Inferior parietal cortex (tissue), 1 donor: Measurements from ENCODE around the gene UNC5A.

Source experiments
- DNase-seq: peaks from one replicate; pipeline ENCODE4 v3.0.0-alpha.2; 2016; ENCODE audit errors: extremely low spot score

The UNC5A gene

GRCh38 chr5:176878906-176879662 is 68.7 kb downstream of the UNC5A start:
- no peak for DNase-seq

DNA sequence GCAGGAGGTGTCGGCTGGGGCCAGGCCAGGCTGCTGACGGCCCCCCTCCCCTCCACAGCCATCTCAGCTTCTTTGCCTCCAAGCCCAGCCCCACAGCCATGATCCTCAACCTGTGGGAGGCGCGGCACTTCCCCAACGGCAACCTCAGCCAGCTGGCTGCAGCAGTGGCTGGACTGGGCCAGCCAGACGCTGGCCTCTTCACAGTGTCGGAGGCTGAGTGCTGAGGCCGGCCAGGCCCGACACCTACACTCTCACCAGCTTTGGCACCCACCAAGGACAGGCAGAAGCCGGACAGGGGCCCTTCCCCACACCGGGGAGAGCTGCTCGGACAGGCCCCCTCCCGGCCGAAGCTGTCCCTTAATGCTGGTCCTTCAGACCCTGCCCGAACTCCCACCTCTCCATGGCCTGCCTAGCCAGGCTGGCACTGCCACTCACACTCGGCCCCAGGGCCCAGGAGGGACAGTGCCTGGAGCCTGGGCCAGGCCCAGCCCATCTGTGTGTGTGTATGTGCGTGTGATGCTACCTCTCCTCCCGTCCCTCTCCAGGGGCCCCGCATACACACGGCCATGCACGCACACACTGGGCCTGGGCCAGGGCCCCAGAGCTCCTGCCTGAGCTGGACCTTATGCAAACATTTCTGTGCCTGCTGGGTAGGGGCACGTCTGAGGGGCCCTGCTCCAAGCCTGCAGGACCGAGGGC is 69.5 kb downstream of the UNC5A start:
- DNase-seq: no peak

- DNase-seq: no peak
Measured at GRCh38 chr5:176880366-176881020, 70.1 kb downstream of the UNC5A start.

DNA sequence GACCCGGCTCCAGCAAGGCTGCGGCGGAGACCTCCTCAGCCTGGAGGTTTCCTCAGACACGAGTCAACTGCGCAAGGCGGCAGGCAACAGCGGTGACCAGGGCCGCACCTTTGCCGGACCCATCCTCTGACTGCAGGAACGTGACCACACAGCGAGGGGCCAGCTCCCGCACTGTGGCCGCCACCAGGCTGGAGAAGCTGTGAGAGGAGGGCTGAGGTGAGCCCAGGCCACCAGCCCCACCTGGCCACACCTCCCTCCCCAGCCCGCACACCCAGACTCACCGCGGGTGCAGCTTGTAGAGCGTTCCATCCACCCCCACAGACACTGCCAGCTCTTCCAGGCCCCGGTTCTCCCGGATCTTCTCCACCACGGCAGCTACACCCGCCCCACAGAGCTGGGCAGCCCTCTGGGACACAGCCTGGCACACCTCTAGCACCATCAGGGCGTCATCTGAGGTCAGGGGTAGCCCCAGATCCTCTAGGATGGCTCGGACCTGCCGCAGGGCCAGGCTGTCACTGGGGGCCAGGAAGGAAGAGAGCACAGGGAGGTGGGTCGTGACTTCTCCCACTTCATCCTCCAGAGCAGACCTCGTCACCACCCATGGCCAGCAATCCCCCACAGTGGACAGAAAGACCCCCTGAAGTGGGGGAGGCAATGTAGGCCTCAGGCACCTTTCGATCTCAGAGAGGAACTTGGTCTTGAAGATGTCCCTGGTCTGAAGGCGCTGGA is 70.8 kb downstream of the UNC5A start:
- DNase-seq: no peak

GRCh38 chr5:176881816-176882566 is 71.6 kb downstream of the UNC5A start:
- DNase-seq: no peak

DNA sequence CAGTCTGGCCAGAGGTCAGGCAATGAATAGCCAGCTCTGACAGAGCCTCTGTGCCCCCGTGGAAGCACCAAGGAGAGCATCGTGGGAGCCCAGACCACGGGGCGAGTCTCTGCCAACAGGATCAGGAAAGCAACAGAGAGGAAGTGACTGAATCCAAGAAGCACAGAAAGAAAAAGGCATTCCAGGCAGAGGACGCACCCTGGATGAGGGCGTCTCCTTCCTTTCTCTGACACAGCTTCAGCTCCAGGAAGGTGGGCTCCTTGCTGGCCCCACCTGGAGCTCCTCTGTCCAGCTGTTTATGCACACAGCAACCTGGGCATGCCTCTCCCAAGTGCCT is 72.2 kb downstream of the UNC5A start:
- no peak for DNase-seq

GRCh38 chr5:176883700-176884570 is 73.6 kb downstream of the UNC5A start:
- no peak for DNase-seq

DNA sequence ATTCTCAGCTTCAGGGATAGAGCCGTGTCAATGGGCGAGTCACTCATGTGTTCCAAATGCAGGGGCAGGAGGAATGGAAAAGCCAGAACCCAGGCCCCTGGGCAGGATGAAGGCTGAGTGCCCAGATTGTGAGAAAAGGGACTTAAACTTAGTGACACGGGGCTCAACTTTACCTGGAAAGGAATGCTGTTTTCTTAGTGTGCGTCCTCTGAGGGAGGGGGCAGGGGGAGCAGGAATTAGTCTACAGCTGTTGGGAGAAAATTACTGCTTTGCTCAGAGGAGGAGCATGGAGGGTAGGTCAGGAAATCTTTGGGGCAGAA is 74.2 kb downstream of the UNC5A start:
- no peak for DNase-seq

DNA sequence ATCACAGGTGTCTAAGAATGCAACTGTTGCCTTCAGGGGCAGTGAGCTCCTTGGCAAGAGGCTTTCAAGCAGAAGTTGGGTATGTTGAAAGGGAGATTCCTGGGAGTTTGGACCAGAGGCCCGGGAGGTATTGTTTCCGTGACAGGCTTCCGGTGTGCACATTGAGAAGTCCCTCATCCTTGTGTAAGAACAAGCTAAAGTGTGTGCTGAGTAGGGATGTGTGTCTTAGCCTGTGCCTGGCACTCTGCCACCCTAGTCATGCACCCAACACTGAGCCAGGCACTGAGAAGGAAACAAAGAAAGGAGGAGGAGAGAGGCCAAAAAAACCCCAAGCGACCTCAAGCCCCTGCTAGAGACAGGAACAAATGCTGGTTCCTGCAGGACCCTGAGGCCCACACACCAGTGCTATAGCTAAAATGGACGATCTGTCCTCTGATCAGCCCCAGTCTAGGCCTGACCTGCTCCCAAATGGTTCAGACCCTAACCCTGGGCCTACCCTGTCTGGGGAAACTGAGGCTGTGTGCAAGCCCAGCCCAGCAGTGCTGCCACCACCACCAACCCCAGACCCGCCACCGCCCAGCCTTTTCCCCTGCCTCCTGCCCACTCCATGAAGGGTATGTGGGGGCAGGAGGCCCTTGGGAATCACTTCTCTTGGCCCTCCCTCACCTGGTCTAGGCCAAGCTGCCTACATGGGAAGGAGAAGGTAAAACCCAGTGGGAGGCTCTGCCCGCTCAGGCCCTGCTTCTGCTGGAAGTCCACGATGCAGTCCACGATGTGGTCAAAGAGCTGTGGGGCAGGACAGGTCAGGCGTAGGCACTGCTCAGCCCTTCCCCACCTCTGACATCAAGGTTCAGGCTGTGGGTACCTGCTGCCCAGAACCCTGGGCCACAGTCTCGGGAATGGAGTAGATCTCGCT is 76.2 kb downstream of the UNC5A start:
- no peak for DNase-seq

DNA sequence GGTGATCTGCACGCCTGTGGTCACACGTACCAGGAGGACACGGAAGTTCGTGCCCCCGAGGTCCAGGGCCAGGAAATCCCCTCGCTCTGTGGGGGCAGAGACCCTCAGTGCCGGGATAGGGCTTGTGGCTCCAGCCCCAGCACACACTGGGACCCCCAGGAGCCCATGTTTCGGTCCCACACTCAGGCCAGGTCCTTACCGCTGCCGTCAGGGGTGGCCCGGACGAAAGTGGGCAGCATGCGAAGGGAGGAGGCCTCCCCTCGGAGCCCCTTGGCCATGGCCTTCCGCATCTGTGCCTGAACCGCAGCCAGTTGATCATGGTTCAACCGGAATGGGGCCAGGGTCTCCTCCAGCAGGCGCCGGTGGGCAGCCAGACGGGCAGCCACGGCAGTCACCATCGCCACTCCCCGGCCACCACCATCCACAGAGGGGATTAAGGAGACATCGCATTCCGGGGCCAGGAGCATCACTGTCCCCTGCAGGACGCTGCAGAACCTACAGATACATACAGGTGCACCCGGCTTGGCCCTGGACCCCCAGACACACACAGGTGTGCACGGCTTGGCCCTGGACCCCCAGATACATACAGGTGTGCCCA is 77.0 kb downstream of the UNC5A start:
- no peak for DNase-seq

- DNase-seq: no peak
Measured at GRCh38 chr5:176888016-176888864, 77.9 kb downstream of the UNC5A start.

DNA sequence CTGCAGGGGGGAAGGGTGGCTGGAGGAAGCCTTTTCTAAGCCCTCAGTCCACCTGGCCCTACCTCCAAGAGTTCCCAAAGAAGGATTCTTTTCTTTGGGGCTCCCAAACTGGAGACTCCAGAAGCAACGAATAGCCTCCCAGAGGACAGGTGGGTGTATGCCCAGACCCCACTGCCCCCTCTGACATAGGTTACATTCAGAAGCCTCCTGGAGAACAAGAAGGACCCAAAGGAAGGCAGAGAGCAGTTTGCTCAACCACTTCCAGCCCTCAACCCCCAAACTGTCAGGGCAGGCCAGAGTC is 78.5 kb downstream of the UNC5A start:
- no peak for DNase-seq

DNA sequence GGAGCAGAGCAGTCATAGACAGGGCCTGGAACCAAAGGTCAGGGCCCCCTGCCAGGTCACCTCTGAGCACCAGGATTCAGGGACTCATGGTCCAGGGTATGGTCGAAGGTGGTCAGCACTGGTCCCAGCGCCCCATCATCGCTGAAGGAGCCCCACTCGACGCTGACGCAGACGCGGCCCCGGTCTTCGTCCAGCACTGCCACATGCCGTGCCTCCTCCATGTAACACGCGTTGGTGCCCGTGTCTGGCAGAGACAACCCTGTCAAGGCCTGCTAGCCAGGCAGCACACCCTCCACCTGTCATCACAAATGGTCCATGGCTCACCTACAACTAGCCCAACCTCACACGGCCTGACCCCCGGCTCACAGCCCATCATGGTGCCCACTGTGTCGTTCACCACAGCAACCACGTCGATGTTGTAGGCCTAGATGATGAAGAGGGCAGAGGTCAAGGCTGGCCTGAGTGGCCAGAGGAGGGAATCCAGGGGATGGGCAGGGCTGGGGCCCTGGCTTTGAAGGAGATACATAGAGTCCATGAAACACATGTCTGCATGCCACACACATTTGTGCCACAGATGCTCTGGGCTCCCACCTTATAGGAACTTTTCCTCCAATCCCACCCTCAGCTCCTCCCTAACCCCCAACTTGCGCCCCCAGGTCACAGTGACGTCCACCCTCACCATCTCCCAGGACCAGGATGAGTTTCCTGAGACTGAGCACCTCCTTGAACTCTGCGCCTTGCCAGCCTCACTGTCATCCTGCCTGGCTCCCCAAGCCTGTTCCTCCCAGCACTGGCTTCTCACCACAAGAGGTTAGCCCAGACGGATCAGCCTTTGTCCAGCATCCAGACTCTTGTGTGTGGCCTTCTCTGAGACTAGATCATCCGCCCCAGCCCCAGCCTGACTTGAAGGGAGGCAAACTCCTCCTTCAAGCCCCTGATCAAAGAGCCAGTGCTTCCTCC is 79.2 kb downstream of the UNC5A start:
- no peak for DNase-seq

GRCh38 chr5:176890455-176891330 is 80.3 kb downstream of the UNC5A start:
- DNase-seq: no peak

- DNase-seq: no peak
Measured at GRCh38 chr5:176891331-176891958, 81.1 kb downstream of the UNC5A start.

- DNase-seq: no peak
Measured at GRCh38 chr5:176892663-176893062, 82.3 kb downstream of the UNC5A start.
